IPS DF 6.9 (cell line): ENCODE data around the gene NHS.
"Not testable (repeated sequence)": the region's sequence is repeated elsewhere in the genome, so short reads cannot be mapped to it uniquely, and the experiment has no call there.

Source experiments
- DNase-seq: peaks from one replicate; pipeline ENCODE4 v3.0.0-alpha.2; 2013; ENCODE audit warnings: low read depth, low spot score
- H3K27ac ChIP-seq: one replicate; pipeline ENCODE4 v1.5.1; 2013; ENCODE audit warnings: low read length, control low read depth
- H3K27me3 ChIP-seq: 2 replicates; pipeline ENCODE4 v1.6.1; 2013; ENCODE audit warnings: mild to moderate bottlenecking, low read length; ENCODE audit not compliant: control insufficient read depth, insufficient read depth
- H3K36me3 ChIP-seq: 2 replicates; pipeline ENCODE4 v1.6.1; 2013; ENCODE audit warnings: low read length; ENCODE audit not compliant: control insufficient read depth, insufficient read depth
- H3K4me1 ChIP-seq: 2 replicates; pipeline ENCODE4 v1.6.1; 2013; ENCODE audit warnings: low read length; ENCODE audit not compliant: control insufficient read depth, insufficient read depth
- H3K4me3 ChIP-seq: 2 replicates; pipeline ENCODE4 v1.5.1; 2013; ENCODE audit warnings: mild to moderate bottlenecking, low read length
- H3K9me3 ChIP-seq: 2 replicates; pipeline ENCODE4 v1.6.1; 2013; ENCODE audit warnings: low read length, inconsistent platforms; ENCODE audit not compliant: control insufficient read depth, insufficient read depth
- WGBS: extraction: QIAGEN DNeasy Blood & Tissue Kit; methylation state at CpG from one replicate; pipeline ENCODE4 v1.1.7; 2013; ENCODE audit warnings: mixed read lengths, missing lambda C conversion rate; ENCODE audit not compliant: insufficient read length, insufficient coverage; 5-methylcytosine and 5-hydroxymethylcytosine counted together

Gene NHS

GRCh38 chrX:17484592-17484991 is 109.6 kb downstream of the NHS start:
- Histone ChIP-seq H3K4me3 (no peak overlapping the region), H3K4me1 (0 out of 2 replicates have a peak, but pooled peaks cover 1% of the 10 kb centered on the region), H3K9me3 (no peaks in the 10 kb centered on the region), H3K27ac (no peak overlapping the region), H3K27me3 (no peaks in the 10 kb centered on the region), H3K36me3 (no peaks in the 10 kb centered on the region)
- DNase-seq, result no peak
- WGBS, result no CpG with 5 or more reads among the region's 1 CpG

DNA sequence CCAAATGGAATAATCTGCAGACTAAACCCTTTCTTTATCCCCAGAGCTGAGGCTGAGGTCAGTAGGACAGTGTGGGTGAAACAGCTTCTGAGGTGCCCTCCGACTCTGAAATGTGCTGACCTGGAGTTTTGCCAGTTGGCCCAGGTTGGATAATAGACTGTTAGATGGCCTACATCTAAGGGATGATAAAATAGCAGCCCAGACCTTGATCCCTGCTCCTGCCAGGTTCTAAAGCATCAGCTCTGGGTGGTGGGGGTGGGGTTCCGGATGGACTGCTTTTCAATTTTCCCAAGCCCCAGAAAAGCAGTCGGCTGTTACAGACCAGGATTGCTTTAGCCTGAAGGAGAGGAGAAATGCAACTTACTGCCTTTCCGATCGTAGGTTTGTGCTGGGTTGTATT is 110.4 kb downstream of the NHS start:
- Histone ChIP-seq H3K27me3 (no peaks in the 10 kb centered on the region), H3K4me3 (no peak overlapping the region), H3K36me3 (no peaks in the 10 kb centered on the region), H3K4me1 (0 out of 2 replicates have a peak, but pooled peaks cover 1% of the 10 kb centered on the region), H3K9me3 (no peaks in the 10 kb centered on the region), H3K27ac (no peak overlapping the region)
- no peak for DNase-seq
- no CpG with 5 or more reads among the region's 5 CpGs for WGBS

- H3K9me3 ChIP-seq, result no peaks in the 10 kb centered on the region
- no CpG with 5 or more reads among the region's 8 CpGs for WGBS
These were observed 113.0 kb downstream of the NHS start for GRCh38 chrX:17488036-17488435.

GRCh38 chrX:17494216-17494615 is 119.2 kb downstream of the NHS start:
- no CpG with 5 or more reads among the region's 1 CpG for WGBS
- H3K27me3 ChIP-seq, result no peaks in the 10 kb centered on the region
- no peak overlapping the region for H3K27ac ChIP-seq
- no peak for DNase-seq
- no peaks in the 10 kb centered on the region for H3K4me1 ChIP-seq
- no peaks in the 10 kb centered on the region for H3K36me3 ChIP-seq
- H3K4me3 ChIP-seq, result no peak overlapping the region
- no peaks in the 10 kb centered on the region for H3K9me3 ChIP-seq

More at GRCh38 chrX:17488036-17488435, 113.0 kb downstream of the NHS start:
- Histone ChIP-seq H3K4me3 (no peak overlapping the region), H3K4me1 (0 out of 2 replicates have a peak, but pooled peaks cover 1% of the 10 kb centered on the region), H3K36me3 (no peaks in the 10 kb centered on the region), H3K27ac (no peak overlapping the region), H3K27me3 (no peaks in the 10 kb centered on the region)
- DNase-seq, result no peak

- no CpG with 5 or more reads among the region's 2 CpGs for WGBS
- H3K4me3 ChIP-seq, result no peak overlapping the region
- no peaks in the 10 kb centered on the region for H3K9me3 ChIP-seq
- no peaks in the 10 kb centered on the region; the same call in 1 of the 2 replicates for H3K4me1 ChIP-seq
- no peaks in the 10 kb centered on the region for H3K36me3 ChIP-seq
- no peak overlapping the region for H3K27ac ChIP-seq
- DNase-seq, result no peak
- H3K27me3 ChIP-seq, result no peaks in the 10 kb centered on the region
These were observed 120.1 kb downstream of the NHS start for GRCh38 chrX:17495052-17495451.

- DNase-seq, result no peak
- Histone ChIP-seq H3K27me3 (no peaks in the 10 kb centered on the region), H3K4me3 (no peak overlapping the region), H3K36me3 (no peaks in the 10 kb centered on the region), H3K9me3 (no peaks in the 10 kb centered on the region), H3K4me1 (no peaks in the 10 kb centered on the region; the same call in 1 of the 2 replicates), H3K27ac (no peak overlapping the region)
- WGBS, result no CpG with 5 or more reads among the region's 1 CpG
These were observed 121.4 kb downstream of the NHS start for GRCh38 chrX:17496407-17496806.

DNA sequence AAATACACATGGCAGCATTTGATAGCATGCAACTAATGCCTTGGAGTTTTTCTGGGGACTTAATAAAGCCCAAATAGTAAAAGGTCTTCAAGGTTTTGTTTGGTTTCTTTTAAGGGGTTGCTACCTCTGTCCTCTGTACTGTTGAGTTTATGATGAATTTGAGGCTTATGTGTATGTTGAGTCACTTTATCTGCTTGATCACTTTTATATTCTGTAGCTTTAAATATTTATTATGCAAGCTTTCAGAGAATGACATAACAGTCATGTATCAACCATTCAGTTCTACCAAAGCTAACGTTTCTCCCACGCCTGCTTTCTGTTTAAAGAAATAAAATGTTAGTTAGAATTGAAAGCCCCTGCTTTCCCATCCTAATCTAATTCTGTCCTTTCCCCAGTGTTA is 122.2 kb downstream of the NHS start:
- Histone ChIP-seq H3K4me3 (no peak overlapping the region), H3K4me1 (no peaks in the 10 kb centered on the region; the same call in 1 of the 2 replicates), H3K27ac (no peak overlapping the region), H3K9me3 (no peaks in the 10 kb centered on the region), H3K36me3 (no peaks in the 10 kb centered on the region), H3K27me3 (no peaks in the 10 kb centered on the region)
- no CpG with 5 or more reads among the region's 2 CpGs for WGBS
- no peak for DNase-seq

DNA sequence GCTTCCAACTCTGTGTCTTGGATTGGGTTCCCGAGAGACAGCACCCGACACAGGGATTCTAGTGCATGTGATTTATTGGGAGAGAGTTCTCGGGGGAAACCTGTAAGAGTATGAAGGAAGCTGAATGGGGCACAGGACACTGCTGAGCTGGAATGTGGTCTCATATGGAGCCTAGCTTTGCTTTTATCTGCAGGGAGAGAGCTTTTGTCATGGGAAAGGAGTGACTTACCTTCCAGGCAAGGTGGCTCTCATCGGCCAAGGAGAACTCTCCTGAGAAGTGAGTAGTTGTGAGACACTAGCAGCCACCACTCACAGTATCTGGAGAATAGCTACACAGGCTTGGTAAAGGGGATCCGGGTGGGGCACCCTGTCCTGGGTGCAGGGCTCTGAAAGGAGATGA is 124.5 kb downstream of the NHS start:
- H3K4me3 ChIP-seq, result no peak overlapping the region
- H3K36me3 ChIP-seq, result no peaks in the 10 kb centered on the region
- H3K9me3 ChIP-seq, result no peaks in the 10 kb centered on the region
- no peak overlapping the region for H3K27ac ChIP-seq
- no peaks in the 10 kb centered on the region for H3K27me3 ChIP-seq
- DNase-seq, result no peak
- H3K4me1 ChIP-seq, result no peaks in the 10 kb centered on the region; the same call in 1 of the 2 replicates
- WGBS, result no CpG with 5 or more reads among the region's 5 CpGs

GRCh38 chrX:17500145-17500579 is 125.2 kb downstream of the NHS start:
- no peak for DNase-seq
- no CpG with 5 or more reads among the region's 2 CpGs for WGBS
- Histone ChIP-seq H3K4me3 (no peak overlapping the region), H3K4me1 (no peaks in the 10 kb centered on the region; the same call in 1 of the 2 replicates), H3K36me3 (no peaks in the 10 kb centered on the region), H3K9me3 (no peaks in the 10 kb centered on the region), H3K27me3 (no peaks in the 10 kb centered on the region), H3K27ac (no peak overlapping the region)

GRCh38 chrX:17501746-17502145 is 126.7 kb downstream of the NHS start:
- no peaks in the 10 kb centered on the region for H3K27me3 ChIP-seq
- no CpG with 5 or more reads among the region's 6 CpGs for WGBS

DNA sequence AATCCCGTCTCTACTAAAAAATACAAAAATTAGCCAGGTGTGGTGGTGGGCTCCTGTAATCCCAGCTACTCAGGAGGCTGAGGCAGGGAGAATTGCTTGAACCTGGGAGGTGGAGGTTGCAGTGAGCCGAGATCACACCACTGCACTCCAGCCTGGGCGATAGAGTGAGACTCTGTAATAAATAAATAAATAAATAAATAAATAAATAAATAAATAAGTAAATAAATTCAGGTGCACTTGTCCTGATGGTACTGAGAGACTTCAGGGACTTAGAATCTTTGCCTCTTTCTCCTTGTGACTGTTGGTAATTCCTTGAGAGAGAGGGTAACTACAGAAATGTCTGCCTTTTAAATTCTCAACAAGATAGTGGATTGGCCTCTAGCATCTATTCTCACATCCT is 131.4 kb downstream of the NHS start:
- H3K4me1 ChIP-seq, H3K36me3 ChIP-seq, H3K9me3 ChIP-seq, H3K27me3 ChIP-seq, H3K27ac ChIP-seq, H3K4me3 ChIP-seq, DNase-seq: not testable (repeated sequence)
- WGBS, result no CpG with 5 or more reads among the region's 3 CpGs

More at GRCh38 chrX:17501746-17502145, 126.7 kb downstream of the NHS start:
- Histone ChIP-seq H3K4me1 (no peaks in the 10 kb centered on the region; the same call in 1 of the 2 replicates), H3K4me3 (no peak overlapping the region), H3K27ac (no peak overlapping the region), H3K9me3 (no peaks in the 10 kb centered on the region), H3K36me3 (no peaks in the 10 kb centered on the region)
- no peak for DNase-seq
